GM19328 (cell line): ENCODE measurements around the gene TMEM163.

ENCODE experiments used
- ATAC-seq: cut with Tn5 transposase; IDR thresholded peaks from one replicate; pipeline ENCODE4 v1.9.1; 2021; ENCODE audit warnings: mild to moderate bottlenecking, moderate library complexity; ENCODE audit not compliant: unreplicated experiment

Gene TMEM163

DNA sequence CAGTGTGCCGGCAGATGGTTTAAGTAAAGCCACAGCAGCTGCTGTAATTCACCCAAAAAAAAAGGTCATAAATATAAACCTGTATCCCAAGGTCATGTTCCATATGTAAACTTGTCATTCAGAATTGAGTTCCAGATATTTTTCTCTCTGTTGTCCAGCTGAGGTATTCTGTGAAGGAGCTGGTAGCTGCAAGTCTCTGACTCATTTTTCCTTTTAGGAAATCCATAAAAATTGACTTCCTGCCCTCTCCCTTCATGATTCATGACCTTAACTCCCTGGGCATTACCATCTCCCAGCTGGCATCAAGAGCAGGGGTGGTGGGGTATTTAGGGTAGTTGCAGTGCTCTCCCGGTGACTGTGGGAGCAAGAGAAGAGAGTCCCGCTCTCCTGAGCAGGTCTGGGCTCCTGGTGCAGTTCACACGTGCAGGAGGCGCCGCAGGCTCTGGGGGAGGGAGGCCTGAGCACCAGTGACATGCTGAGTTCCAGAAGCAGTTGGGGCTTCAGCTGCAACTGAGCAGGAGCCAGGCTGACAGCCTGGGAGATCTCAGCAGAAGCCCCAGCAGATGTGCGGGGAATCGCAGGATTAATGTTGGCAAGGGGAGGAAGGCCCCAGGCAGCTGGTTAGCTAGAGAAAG lies 272.3 kb downstream of the TMEM163 start:
- ATAC-seq: no peak

DNA sequence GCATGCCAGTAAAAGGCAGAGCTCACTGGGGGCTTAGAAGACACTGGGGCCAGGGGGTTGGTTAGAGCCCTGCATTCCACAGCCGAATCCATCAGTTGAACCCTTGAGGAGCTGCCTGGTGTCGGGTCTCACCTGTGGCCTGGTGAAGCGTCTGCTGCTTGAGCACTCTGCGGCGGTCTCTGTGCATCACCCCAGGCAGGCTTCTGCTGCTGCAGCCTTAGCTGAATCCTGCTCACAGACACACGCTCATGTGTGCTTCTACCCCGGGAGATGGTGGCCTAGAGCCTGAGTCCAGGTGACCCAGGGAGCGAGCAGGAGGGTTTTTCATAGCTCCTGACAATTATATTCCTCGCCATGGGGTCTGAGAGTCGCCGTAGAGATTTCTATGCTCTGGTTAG lies 272.8 kb downstream of the TMEM163 start:
- ATAC-seq: no peak

DNA sequence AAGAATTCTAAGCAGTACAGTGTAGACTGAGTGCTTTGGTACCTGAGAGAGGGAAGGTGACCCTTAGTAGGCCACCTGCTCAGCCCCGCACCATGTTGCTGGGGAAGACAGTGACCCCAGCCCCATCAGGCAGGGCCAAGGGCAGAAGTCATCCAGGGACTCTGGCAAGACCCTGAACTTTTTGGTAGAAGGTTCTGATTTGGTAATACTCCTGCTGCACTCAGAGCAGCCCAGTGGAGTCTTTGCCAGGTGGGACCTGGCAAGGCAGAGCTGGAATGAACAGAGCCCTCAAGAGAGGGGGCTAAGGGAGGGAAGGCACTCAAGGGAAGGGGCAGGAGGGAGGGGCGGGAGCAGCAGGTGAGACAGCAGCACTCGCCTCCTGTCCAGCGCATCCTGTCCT lies 273.7 kb downstream of the TMEM163 start:
- no peak for ATAC-seq

DNA sequence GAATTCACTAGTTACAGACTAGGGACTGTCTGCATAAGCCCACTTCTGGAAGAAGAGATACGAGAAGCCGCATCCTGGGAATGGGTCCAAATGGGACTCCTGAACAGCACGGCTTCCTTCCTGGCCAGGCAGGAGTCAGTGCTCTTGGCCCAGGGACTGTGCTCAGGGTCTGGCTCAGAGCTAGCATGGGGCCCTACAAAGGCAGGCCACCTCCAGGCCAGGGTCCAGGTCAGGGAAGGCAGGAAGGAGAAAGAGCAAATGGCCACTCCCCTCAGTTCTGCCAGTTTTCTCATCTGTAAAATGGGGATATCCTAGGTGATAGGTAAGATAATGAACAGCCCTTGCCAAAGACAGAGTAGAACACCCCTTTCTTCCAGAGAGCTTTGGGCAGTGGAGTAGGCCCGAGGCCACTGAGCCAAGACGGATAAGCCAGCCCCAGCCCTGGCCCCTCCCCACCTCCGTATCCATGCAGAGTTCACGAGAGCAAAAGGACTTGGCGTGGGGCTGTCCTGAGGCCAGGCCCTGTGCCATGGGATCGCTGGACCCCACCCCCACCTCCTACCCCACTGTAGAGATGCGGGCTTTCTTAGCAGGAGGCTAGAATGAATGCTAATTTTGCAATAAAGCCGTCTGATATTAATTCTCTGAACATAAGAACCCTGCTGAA lies 274.9 kb downstream of the TMEM163 start:
- no peak for ATAC-seq

DNA sequence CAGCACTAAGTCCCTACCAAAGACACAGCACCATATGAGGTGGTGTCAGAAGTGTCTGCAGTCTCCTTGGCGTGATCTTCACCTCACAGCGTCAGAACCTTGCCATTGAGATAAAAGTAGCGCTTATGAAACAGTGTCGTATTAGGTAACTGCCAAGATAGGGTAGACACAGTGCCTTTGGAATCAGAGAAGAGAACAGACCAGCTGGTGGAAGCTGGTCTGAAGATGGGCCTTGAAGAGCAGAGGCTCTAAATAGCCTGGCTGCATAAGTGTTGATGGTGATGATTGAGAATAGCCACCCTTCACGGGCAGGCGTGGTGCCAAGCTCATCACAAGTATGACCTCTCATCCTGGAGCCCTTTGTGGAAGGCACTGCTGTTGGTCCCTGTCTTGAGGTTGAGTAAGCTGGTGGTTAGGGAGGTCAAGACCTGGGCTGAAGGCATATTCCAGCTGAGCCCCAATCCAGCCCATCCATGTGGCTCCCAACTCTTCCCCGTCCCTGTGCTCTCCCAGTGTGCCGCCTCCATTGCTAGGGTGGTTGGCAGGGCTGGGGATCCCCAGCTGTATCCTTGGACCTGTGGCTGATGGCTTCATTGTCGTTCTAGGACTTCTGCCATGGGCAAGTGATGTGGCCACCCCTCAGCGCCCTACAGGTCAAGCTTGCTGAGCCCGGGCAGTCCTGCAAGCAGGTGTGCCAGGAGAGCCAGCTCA lies 277.5 kb downstream of the TMEM163 start:
- ATAC-seq: no peak

DNA sequence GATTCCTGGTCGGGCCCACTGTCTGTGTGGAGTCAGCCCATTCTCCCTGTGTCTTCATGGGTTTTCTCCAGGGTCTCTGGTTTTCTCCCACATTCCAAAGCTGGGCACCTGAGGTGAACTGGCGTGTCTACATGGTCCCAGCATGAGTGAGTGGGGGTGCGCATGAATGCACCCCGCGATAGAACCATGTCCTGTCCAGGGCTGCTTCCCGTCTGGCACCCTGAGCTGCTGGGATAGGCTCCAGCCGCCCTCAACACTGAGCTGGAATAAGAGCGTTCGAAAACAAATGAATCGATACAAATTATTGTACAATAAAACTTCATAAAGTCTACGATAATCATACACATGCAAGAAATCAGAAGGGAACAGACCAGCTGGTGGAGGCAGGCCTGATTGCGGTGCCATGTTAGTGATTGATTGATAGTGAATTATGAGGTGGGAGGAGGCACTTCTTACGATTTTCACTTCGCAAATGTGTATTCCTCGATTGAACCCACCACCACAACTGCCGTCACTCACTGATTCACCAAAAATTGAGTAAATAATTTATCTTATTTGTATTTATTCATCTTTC lies 278.4 kb downstream of the TMEM163 start:
- no peak for ATAC-seq

DNA sequence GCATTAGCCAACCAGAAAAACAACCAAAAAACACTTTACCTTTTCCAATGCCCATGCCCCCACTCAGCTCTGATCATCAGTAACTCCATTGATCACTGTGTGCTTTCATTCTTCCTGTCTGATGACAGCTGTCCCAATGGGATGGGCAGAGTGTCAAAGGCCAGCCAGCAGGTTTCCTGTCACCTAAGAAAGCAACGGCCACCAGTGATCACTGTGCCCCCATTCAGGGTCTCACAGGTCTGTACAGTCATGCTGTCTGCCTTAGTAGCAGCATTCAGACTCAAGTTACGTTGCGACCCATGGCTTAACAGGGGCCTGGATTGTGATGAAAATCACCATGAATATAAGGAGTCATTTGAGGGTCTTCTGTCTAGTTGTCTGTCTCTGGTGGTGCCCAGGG lies 280.4 kb downstream of the TMEM163 start:
- ATAC-seq: no peak

DNA sequence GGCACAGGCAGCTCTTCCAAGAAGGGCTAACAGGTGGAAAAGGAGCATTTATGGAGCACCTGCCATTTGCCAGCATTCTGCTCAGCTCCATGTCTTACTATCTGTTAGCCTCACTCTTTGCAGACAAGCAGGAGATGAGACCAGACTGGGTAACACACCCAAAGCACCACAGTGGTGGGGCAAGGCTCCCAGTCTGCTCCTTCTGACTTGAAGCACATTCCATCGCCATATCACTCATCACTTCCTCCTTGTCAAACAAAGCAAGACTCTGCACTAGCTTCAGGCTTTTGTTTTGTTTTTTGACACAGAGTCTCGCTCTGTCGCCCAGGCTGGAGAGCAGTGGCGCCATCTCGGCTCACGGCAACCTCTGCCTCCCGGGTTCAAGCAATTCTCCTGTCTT lies 282.1 kb downstream of the TMEM163 start:
- ATAC-seq: no peak

DNA sequence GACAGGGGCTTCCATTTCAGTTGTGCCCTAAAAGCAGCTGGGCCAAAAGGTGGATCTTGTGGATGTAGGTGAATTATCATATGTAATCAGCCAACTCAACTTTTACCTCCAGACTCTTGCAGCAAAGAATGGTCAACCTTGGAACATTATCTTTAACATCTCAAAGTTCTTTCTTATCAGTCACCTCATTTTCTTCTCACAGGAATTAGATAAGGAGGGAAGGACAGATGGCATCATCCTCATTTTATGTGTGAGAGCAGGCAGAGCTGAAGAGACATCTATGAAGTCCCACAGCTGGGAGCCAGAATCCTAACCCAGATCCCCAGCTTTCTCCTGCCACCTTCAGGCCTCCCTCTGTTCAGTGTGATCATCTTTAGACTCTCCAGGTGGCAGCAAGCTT lies 282.9 kb downstream of the TMEM163 start:
- ATAC-seq: no peak

DNA sequence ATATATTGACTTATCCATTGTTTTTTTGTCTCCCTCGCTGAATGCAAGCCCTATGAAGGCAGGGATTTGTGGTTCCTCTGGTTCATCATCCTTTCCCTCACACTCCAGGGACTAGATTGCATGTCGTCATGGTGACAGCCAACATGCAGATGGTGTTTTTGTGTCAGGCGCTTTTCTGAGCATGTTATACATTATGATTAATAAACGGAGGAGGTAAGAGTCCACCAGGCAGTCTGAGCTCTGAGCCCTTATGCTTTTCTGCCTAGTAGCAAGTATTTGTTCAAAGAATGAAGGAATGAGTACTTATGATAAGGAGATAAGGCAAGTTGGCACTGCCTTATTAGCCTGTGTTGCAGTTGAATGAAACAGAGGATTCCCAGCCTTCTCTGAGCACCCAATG lies 283.3 kb downstream of the TMEM163 start:
- ATAC-seq: no peak

DNA sequence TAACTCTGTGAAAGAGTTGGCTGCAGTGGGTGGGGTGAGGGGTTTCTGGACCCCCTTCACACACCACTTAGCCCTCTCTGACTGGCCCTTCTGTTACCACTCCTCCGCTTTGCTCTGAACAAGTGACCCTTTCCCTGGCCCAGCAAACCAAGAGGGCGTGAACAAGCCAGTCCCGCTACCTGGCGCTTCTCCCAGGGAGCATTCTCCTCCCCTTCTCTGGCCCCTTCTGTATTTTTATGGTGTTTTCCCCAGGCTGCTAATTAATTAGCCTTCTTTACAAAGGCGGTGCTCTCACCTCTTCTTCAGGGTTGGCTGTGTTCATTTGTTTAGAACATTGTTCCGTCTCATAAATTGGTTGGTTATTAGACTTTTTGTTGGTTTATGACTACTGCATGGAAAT lies 284.8 kb downstream of the TMEM163 start:
- no peak for ATAC-seq

DNA sequence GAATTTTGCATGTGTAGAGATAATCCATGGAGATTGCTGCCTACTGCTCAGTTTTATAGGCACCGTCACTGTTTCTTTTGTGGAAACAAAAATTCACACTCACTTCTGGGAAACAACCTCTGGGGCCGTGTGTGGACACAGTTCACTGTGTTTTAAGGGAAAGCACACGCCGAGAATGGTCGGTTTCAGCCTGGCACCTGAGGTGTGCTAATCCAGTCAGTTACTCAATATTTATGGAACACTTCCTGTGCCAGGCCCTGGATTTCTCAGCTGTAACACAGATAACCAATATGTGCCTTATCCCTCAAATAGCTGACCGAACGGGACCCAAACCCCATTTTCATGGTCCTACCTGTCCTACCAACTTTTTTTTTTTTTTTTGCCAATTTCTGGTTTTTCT lies 285.3 kb downstream of the TMEM163 start:
- no peak for ATAC-seq

DNA sequence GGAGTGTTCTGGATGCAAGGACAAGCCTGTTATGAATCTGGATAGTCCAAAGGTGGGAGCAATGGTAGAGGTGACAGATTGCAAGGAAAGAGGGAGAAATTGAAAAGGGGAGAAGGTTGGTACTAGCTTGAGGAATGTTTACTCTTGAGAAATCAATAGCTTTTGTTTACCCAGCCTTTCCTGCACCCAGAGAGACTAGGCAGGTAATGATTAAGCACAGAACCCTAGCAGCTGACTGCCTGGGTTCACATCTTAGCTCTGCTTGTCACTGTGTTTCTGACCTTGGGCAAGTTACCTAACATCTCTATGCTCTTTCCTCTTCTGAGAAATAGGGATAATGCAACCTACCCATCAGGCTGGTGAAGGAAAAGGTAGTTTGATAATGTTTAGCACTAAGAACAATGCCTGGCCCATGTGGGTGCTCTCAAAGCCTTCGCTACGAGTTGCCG lies 286.3 kb downstream of the TMEM163 start:
- ATAC-seq: no peak

DNA sequence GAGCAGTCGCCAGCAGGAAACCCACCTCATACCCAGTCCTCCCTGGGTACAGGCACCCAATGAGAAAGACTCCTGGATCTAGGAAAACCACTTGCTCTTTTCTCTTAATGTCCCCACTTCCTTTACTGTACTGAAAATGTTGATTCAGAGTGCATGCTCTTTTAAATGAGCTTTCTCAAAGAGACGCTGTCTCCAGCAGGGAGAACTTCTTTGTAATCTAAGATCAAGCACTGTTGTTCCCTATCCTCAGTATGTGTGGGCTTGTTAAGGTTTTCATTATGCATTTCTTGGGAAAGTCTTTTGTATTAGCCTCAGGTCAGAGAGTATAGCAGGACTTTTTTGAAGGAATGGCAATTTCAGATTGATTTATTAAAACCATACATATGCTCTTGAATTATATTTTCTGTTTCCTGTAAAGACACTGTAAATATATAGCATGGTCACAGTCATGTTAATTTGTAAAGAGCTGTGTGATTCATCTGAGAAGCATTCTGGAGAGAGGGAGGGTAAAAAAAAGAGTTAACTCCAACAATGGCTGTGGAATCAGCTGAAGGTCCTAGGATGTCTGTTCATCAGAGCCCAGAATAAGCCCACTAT lies 286.9 kb downstream of the TMEM163 start:
- ATAC-seq: no peak

DNA sequence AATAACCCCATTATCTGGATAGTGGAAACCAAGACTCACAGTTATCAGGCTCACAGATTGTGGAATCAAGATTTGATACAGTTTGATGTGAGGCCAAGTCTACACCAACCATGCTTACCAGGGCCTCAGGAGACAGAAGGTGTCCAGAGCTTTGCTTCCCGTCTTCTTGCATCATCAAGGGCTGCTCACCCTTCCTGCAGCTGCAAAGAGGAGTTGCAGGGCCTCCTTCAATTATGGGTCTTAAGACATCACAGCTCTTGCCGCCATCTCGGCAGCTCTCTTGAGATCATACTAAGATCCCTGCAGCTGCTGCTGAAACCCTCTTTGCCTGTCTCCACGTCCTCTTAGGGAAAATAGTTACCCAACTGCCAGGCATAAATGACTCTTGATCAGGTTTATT lies 288.9 kb downstream of the TMEM163 start:
- ATAC-seq: no peak

DNA sequence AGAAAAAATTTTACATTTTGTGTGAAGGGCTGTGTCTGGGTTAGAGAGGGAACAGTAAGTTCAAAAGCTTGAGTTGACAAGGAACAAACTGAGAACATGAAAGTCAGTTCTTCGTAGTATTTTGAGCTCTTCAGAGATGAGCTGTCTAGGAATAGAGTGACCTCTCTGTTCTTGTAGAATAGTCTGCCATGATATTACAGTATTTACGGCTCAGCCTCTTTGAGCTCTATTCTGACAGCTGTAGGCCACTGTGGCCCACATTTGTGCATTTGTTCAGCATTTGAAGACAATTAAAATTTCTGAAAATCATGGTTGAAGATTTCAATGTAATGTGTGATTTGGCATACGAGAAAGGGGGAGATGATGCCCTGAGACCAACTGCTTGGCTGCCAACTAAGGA lies 292.1 kb downstream of the TMEM163 start:
- no peak for ATAC-seq

DNA sequence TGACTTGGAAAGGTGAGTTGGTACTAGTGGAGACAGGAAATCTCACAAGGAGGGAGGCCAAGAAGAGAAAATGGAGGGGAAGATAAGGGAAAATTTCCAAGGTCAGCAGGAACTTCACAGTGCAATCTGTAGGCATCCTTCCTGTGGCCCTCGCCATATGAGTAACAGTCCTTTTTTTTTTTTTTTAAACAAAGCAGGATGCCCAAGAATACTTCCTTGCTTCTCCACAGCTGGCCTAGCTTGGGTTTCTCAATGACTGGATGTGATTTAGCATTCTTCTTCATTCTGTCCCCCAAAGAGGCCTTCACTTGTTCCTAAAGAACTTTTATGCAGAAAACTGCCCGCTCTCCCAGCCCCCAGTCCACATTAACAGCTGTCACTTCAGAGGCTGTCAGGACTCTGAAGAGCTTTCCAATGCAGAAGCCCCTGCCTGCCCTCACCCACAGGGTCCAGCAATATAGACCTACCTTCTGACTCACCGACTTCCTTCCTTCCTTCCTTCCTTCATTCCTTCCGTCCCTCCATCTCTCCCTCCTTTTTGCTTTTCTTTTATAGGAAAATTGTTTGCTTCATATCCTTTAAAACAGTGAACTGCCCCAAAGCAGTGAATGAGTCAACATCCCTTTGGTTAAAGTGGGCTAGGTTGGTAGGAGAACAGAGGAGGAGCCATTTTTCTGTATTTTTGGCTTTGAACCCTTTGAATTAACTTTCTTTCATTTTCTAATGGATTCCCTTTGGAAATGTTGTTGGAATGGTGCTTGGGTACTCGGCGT lies 292.9 kb downstream of the TMEM163 start:
- ATAC-seq: no peak

DNA sequence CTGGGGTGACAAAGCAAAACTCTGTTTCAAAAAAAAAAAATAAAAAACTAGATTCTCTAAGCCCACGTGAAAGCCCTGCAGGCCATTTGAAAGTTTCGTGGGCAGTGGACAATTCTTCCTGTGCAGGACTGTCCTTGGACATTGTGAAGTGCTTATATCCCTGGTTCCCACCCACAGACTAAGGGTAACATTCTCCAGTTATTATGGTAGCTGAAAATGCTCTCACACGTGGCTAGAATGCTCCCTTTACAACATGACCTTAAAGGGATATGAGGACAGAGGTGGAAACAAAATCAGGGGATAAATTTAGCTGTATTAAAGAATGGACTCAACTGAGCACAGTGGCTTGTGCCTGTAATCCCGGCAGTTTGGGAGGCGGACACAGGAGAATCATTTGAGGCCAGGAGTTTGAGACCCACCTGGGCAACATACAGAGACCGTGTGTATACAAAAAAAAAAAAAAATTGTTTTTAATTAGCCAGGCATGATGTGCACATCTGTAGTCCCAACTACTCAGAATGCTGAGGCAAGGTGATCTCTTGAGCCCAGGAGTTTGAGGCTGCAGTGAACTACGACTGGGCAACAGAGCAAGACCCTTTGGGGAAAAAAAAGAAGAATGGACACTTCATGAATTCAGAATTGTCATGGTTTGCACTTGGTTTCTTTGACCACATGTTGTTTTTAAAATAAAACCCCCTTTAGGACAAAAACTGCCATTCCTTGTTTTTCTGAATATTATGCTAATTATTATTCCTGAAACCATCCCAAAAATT lies 297.1 kb downstream of the TMEM163 start:
- no peak for ATAC-seq

DNA sequence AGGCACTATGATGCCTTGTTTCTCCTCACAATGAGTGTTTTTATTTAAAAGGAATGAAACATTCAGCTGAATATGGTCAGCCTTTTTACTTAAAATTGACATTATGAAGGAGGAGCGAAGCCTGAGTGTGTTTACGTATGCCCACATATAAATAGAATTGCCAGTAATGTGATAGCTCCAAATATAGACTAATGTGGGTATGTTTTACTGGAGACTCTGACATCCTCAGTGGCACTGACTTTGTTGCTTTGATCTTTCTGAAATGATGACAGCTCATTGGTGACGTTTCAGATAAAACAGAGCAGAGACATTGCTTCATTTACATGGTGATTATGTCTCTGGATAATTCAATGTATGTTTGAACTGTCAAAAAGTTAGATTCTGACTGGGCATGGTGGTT lies 297.9 kb downstream of the TMEM163 start:
- no peak for ATAC-seq

DNA sequence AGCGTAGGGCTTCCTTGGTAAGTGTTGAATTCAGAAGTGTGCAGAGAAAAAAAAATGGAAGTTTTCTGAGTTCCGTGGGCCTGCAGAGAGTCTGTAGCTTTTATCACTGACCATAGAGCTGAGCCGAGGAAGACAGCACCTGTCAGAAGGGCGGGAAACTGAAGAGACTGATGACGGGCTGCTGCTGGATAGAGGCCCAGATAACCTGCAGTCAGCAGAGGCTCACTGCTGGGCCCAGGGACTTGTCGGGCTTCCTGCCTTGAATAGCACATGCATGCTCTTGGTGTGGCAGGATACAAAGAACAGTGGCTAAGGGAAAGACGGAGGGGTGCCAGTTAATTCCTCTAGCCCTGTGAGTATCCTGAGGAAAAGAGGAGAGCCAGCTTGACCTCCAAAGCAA lies 298.5 kb downstream of the TMEM163 start:
- no peak for ATAC-seq
